HepG2 (cell line): ENCODE results near the gene MTRFR. TPM values are rescaled to one million over a fixed set of nuclear protein-coding genes. Genes with fewer than 3 reads are reported as not detected.

ENCODE experiments used
- AHDC1 ChIP-seq: sonication (generic); formaldehyde crosslinking; IDR thresholded peaks from 2 replicates; pipeline ENCODE4 v1.5.1; 2020; ENCODE audit warnings: mild to moderate bottlenecking, missing genetic modification reagents, borderline replicate concordance
- ATF7 ChIP-seq, 2 experiments: fragments of 450-650 bp in 1 of 2; sonication (generic) in 1 of 2; formaldehyde crosslinking in 1 of 2; IDR thresholded peaks; 2 replicates each; pipeline versions ENCODE4 v1.4.0 to v1.6.1; 2016 to 2020; ENCODE audit warnings: antibody characterized with exemption in 1 of 2, mild to moderate bottlenecking in 1 of 2, missing genetic modification reagents in 1 of 2
- DMAP1 ChIP-seq: IDR thresholded peaks from 2 replicates; pipeline ENCODE4 v1.6.1; 2016
- DR1 ChIP-seq: sonication (generic); formaldehyde crosslinking; IDR thresholded peaks from 2 replicates; pipeline ENCODE4 v1.8.0; 2021; ENCODE audit warnings: mild to moderate bottlenecking, missing genetic modification reagents, inconsistent platforms
- HMG20B ChIP-seq: conservative IDR thresholded peaks from 2 replicates; pipeline ENCODE4 v1.6.1; 2016; ENCODE audit warnings: missing genetic modification reagents, missing compliant biosample characterization
- MEIS1 ChIP-seq: sonication (generic); formaldehyde crosslinking; IDR thresholded peaks from 2 replicates; pipeline ENCODE4 v1.9.0; 2021; ENCODE audit warnings: mild to moderate bottlenecking, missing genetic modification reagents, moderate library complexity, borderline replicate concordance
- NCOR1 ChIP-seq: fragments of 200-600 bp; sonication (generic); IDR thresholded peaks from 2 replicates; pipeline ENCODE4 v1.7.0; 2017; ENCODE audit warnings: antibody characterized with exemption, low read length, borderline replicate concordance
- NFE2L2 ChIP-seq: fragments of 150-350 bp; IDR thresholded peaks from 2 replicates; pipeline ENCODE4 v1.6.1; 2014; ENCODE audit warnings: low read length
- RARA ChIP-seq: IDR thresholded peaks from 2 replicates; pipeline ENCODE4 v1.6.1; 2016; ENCODE audit warnings: missing genetic modification reagents, missing compliant biosample characterization
- RFX3 ChIP-seq: IDR thresholded peaks from 2 replicates; pipeline ENCODE4 v1.6.1; 2016; ENCODE audit warnings: missing biosample characterization, missing genetic modification reagents
- SAFB2 ChIP-seq: sonication (generic); formaldehyde crosslinking; IDR thresholded peaks from 2 replicates; pipeline ENCODE4 v1.5.1; 2020; ENCODE audit warnings: missing genetic modification reagents, low read depth, mild to moderate bottlenecking, borderline replicate concordance
- SNAI1 ChIP-seq: sonication (generic); formaldehyde crosslinking; IDR thresholded peaks from 2 replicates; pipeline ENCODE4 v1.5.0; 2020; ENCODE audit warnings: mild to moderate bottlenecking, missing genetic modification reagents, borderline replicate concordance
- SNAPC5 ChIP-seq: sonication (generic); formaldehyde crosslinking; IDR thresholded peaks from 2 replicates; pipeline ENCODE4 v1.8.1; 2023; ENCODE audit warnings: mild to moderate bottlenecking, missing genetic modification reagents, borderline replicate concordance
- TAF1 ChIP-seq: sonication (generic); formaldehyde crosslinking; IDR thresholded peaks from 2 replicates; pipeline ENCODE4 v1.4.0; 2020; ENCODE audit warnings: missing genetic modification reagents
- WIZ ChIP-seq: sonication (generic); formaldehyde crosslinking; IDR thresholded peaks from 2 replicates; pipeline ENCODE4 v1.5.1; 2020; ENCODE audit warnings: mild to moderate bottlenecking, missing genetic modification reagents
- ZBTB2 ChIP-seq: sonication (generic); formaldehyde crosslinking; IDR thresholded peaks from 2 replicates; pipeline ENCODE4 v1.8.0; 2022; ENCODE audit warnings: low read depth, missing genetic modification reagents
- ZKSCAN5 ChIP-seq: sonication (generic); formaldehyde crosslinking; IDR thresholded peaks from 2 replicates; pipeline ENCODE4 v1.5.1; 2020; ENCODE audit warnings: mild to moderate bottlenecking, missing genetic modification reagents
- ZKSCAN8 ChIP-seq: IDR thresholded peaks from 2 replicates; pipeline ENCODE4 v1.6.1; 2016; ENCODE audit warnings: borderline replicate concordance, missing genetic modification reagents, missing compliant biosample characterization
- ZMYM2 ChIP-seq: sonication (generic); formaldehyde crosslinking; IDR thresholded peaks from 2 replicates; pipeline ENCODE4 v1.8.0; 2022; ENCODE audit warnings: mild to moderate bottlenecking, missing genetic modification reagents
- ZNF335 ChIP-seq: sonication (generic); formaldehyde crosslinking; IDR thresholded peaks from 2 replicates; pipeline ENCODE4 v1.4.0; 2020; ENCODE audit warnings: missing genetic modification reagents
- ZNF367 ChIP-seq: sonication (generic); formaldehyde crosslinking; IDR thresholded peaks from 2 replicates; pipeline ENCODE4 v1.4.0; 2020; ENCODE audit warnings: missing genetic modification reagents, borderline replicate concordance
- ZNF598 ChIP-seq: sonication (generic); formaldehyde crosslinking; IDR thresholded peaks from 2 replicates; pipeline ENCODE4 v1.5.1; 2020; ENCODE audit warnings: mild to moderate bottlenecking, missing genetic modification reagents, borderline replicate concordance
- ZNF644 ChIP-seq: IDR thresholded peaks from 2 replicates; pipeline ENCODE4 v1.6.1; 2016; ENCODE audit warnings: low read depth
- ZNF792 ChIP-seq: IDR thresholded peaks from 2 replicates; pipeline ENCODE4 v1.6.1; 2016
- ZSCAN9 ChIP-seq: IDR thresholded peaks from 2 replicates; pipeline ENCODE4 v1.6.1; 2016; ENCODE audit warnings: borderline replicate concordance
- polyA plus RNA-seq, 8 experiments: library from polyadenylated mRNA; depleted of rRNA in 3 of 8; stranded (reverse) in 7 of 8; unstranded in 1 of 8; fragments of >200 nt; fragmentation: Illumina TruSeq in 4 of 8; extraction: Trizol in 4 of 8; gene quantifications; 2 replicates each; pipeline versions ENCODE4 v1.2.1 to v1.2.3, GENCODE V29; 2011 to 2016; ENCODE audit warnings: low read depth in 4 of 8, missing spikeins in 1 of 8, mixed read lengths in 1 of 8; ENCODE audit not compliant: insufficient read depth in 1 of 8
- total RNA-seq, 5 experiments: library from RNA; depleted of rRNA; stranded (reverse); fragments of >200 nt; fragmentation: Illumina TruSeq; extraction: Trizol; gene quantifications; 2 replicates each; pipeline ENCODE4 v1.2.3, GENCODE V29; 2016; ENCODE audit warnings: low read depth in 1 of 5

Gene MTRFR
- total and polyA plus RNA-seq, 2 of the 13 experiments (the other 11 are each of a cell fraction or from before 2014, with no cell fraction given), result 7.1 to 9.9 TPM

- TF ChIP-seq MEIS1 (CRISPR knock-in tag), result no peak
- no peak for TF ChIP-seq ZNF335
- TF ChIP-seq SNAPC5 (CRISPR knock-in tag), result 0 out of 2 replicates have a peak, but pooled peaks have one; percentile 52
- no peak for TF ChIP-seq ATF7 (IDR thresholded peaks at IDR 0.05)
- TF ChIP-seq ATF7 (CRISPR knock-in tag; IDR thresholded peaks at IDR 0.05), result no peak
- TF ChIP-seq SAFB2 (CRISPR knock-in tag), result no peak
- TF ChIP-seq DMAP1 (CRISPR knock-in tag), result no peak; the same call in 1 of the 2 replicates
- no peak for TF ChIP-seq TAF1 (CRISPR knock-in tag)
- no peak for TF ChIP-seq ZKSCAN8 (CRISPR knock-in tag)
- TF ChIP-seq NFE2L2, result no peak
- TF ChIP-seq ZKSCAN5, result no peak
- TF ChIP-seq NCOR1, result no peak
- 0 out of 2 replicates have a peak, but pooled peaks have one; percentile 1 for TF ChIP-seq SNAI1 (CRISPR knock-in tag)
- TF ChIP-seq HMG20B (CRISPR knock-in tag), result no peak; the same call in 1 of the 2 replicates
- TF ChIP-seq DR1 (CRISPR knock-in tag), result no peak; the same call in 1 of the 2 replicates
- no peak for TF ChIP-seq ZNF598 (CRISPR knock-in tag)
- TF ChIP-seq RFX3, result no peak
- TF ChIP-seq ZNF792 (CRISPR knock-in tag), result no peak
- no peak for TF ChIP-seq ZMYM2 (CRISPR knock-in tag)
- TF ChIP-seq ZSCAN9, result no peak
- TF ChIP-seq AHDC1 (CRISPR knock-in tag), result no peak; the same call in 1 of the 2 replicates
- TF ChIP-seq ZNF367, result no peak
- TF ChIP-seq WIZ (CRISPR knock-in tag), result no peak
- no peak for TF ChIP-seq ZNF644 (CRISPR knock-in tag)
- TF ChIP-seq RARA (CRISPR knock-in tag), result no peak
- TF ChIP-seq ZBTB2, result no peak
These were observed 471 bp downstream of the MTRFR start (continued) for GRCh38 chr12:123233505-123234308.
